Measurements from ENCODE around the gene CATSPER1. TPM values are rescaled to one million over a fixed set of nuclear protein-coding genes. Genes with fewer than 3 reads are reported as not detected.

Gene CATSPER1
- total RNA-seq, 2 donors from 2014 or later = not detected

- peaks cover 0 to 24% of the 10 kb centered on the region in 2 donors for H3K4me1 ChIP-seq
- no peaks in the 10 kb centered on the region for H3K9me3 ChIP-seq
- no peak overlapping the region for H3K27ac ChIP-seq
- TF ChIP-seq CTCF (IDR thresholded peaks at IDR 0.05) = no peak
- no peak overlapping the region for H3K4me3 ChIP-seq
- DNase-seq (ENCODE audit: low spot score) = no peak
- no peaks in the 10 kb centered on the region for H3K27me3 ChIP-seq
- H3K36me3 ChIP-seq = no peaks in the 10 kb centered on the region
Observed at GRCh38 chr11:66020618-66021357, 5.5 kb downstream of the CATSPER1 start.

- no peak overlapping the region for H3K4me3 ChIP-seq
- H3K9me3 ChIP-seq = no peaks in the 10 kb centered on the region
- peaks cover 0 to 29% of the 10 kb centered on the region in 2 donors for H3K4me1 ChIP-seq
- TF ChIP-seq CTCF (IDR thresholded peaks at IDR 0.05) = no peak
- no peaks in the 10 kb centered on the region for H3K36me3 ChIP-seq
- no peak overlapping the region for H3K27ac ChIP-seq
- DNase-seq (ENCODE audit: low spot score) = no peak
- no peaks in the 10 kb centered on the region for H3K27me3 ChIP-seq
Observed at GRCh38 chr11:66020212-66020611, 6.1 kb downstream of the CATSPER1 start.

GRCh38 chr11:66017321-66017720 lies 9.0 kb downstream of the CATSPER1 start:
- Histone ChIP-seq H3K9me3 (no peaks in the 10 kb centered on the region), H3K27ac (no peak overlapping the region)
- no peak for TF ChIP-seq CTCF (IDR thresholded peaks at IDR 0.05)

GRCh38 chr11:66016793-66017177 lies 9.5 kb downstream of the CATSPER1 start:
- peaks cover 0 to 36% of the 10 kb centered on the region in 2 donors for H3K4me1 ChIP-seq
- H3K4me3 ChIP-seq = no peak overlapping the region
- no peak overlapping the region for H3K27ac ChIP-seq
- H3K9me3 ChIP-seq = no peaks in the 10 kb centered on the region
- no peaks in the 10 kb centered on the region for H3K36me3 ChIP-seq
- DNase-seq (ENCODE audit: low spot score) = no peak
- peaks cover 0 to 1% of the 10 kb centered on the region in 2 donors for H3K27me3 ChIP-seq
- TF ChIP-seq CTCF (IDR thresholded peaks at IDR 0.05) = no peak

More at GRCh38 chr11:66017321-66017720, 9.0 kb downstream of the CATSPER1 start:
- no peak for DNase-seq (ENCODE audit: low spot score)
- H3K4me3 ChIP-seq = no peak overlapping the region
- no peaks in the 10 kb centered on the region for H3K36me3 ChIP-seq
- H3K27me3 ChIP-seq = no peaks in the 10 kb centered on the region
- H3K4me1 ChIP-seq = peaks cover 0 to 35% of the 10 kb centered on the region in 2 donors

GRCh38 chr11:66015936-66016792 lies 10.1 kb downstream of the CATSPER1 start:
- no peak for DNase-seq (ENCODE audit: low spot score)

More at GRCh38 chr11:66015936-66016792, 10.1 kb downstream of the CATSPER1 start:
- H3K4me1 ChIP-seq = peaks cover 0 to 37% of the 10 kb centered on the region in 2 donors
- H3K36me3 ChIP-seq = no peaks in the 10 kb centered on the region
- H3K4me3 ChIP-seq = no peak overlapping the region
- no peak for TF ChIP-seq CTCF (IDR thresholded peaks at IDR 0.05)
- peaks cover 0 to 4% of the 10 kb centered on the region in 2 donors for H3K27me3 ChIP-seq
- H3K9me3 ChIP-seq = no peaks in the 10 kb centered on the region
- H3K27ac ChIP-seq = peak overlapping the region; percentile 55 to 69
